ENCODE measurements around the gene KCNMB3.

GRCh38 chr3:179264449-179264848 is 13.5 kb upstream of the KCNMB3 start:
- TF ChIP-seq EZH2phosphoT487 (IDR thresholded peaks at IDR 0.05) = no peak
- no peak for TF ChIP-seq CTCF (IDR thresholded peaks at IDR 0.05)

Measured in neural progenitor cell (in vitro differentiated cells).